HG03575 (cell line): ENCODE results near the gene ASB4.

Source experiments
- ATAC-seq: cut with Tn5 transposase; IDR thresholded peaks from one replicate; pipeline ENCODE4 v1.9.1; 2021; ENCODE audit not compliant: unreplicated experiment, insufficient number of reproducible peaks, low FRiP score; ENCODE audit errors: extremely low read depth

ASB4 gene

DNA sequence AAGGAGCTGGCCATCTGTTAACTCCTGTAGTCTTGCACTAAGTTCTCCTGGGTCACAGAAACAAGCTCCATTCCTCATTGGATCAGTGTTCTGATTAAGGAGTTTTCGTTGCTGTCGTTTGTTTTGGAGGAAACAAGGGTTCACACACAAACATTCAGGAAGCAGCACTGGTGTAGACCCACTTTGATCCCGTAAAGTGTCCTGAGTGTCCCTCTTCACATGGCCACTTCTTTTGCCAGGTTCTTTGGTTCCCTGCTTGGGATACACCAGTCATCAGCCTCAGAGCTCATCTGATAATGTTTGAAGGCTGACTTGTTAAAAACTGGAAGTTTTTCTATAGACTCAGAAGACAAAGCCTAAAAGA lies 99.7 kb downstream of the ASB4 start:
- no peak for ATAC-seq

- ATAC-seq, result no peak
Measured at GRCh38 chr7:95586951-95587301, 101.2 kb downstream of the ASB4 start.

DNA sequence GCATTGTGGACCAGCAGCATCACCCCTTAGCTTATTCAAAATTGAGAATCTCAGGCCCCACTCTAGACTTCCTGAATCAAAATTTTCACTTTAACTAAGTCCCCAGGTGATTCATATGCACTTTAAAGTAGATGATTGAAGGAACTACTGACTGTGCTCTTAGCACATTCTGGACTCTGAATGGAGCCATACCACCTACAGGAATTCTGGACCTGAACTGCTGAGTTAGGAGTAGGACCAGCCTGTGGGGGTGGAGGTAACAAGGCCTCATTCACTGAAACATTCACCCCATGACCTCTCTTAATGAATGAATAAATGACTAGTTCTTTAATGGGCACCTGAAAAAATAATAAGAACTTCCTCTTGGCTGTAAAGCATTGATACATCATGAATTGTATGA lies 103.3 kb downstream of the ASB4 start:
- ATAC-seq, result no peak

GRCh38 chr7:95589766-95590165 lies 104.0 kb downstream of the ASB4 start:
- no peak for ATAC-seq
